Cardiac muscle cell (in vitro differentiated cells and primary cell): ENCODE measurements around the gene SPOP. TPM values are rescaled to one million over a fixed set of nuclear protein-coding genes. Genes with fewer than 3 reads are reported as not detected.

Experiments
- DNase-seq, 2 donors: peaks; one replicate each; pipeline versions ENCODE4 v3.0.0 to v3.0.0-alpha.2; 2010 to 2017; ENCODE audit warnings: low read depth in 1 of 2, low spot score in 1 of 2
- H3K27ac ChIP-seq: fragments of 200-600 bp; sonication (generic); 2 replicates; pipeline ENCODE4 v1.5.1; 2016
- H3K27me3 ChIP-seq: fragments of 200-600 bp; sonication (generic); 2 replicates; pipeline ENCODE4 v1.6.0; 2016; ENCODE audit warnings: control low read depth
- H3K36me3 ChIP-seq: fragments of 200-600 bp; sonication (generic); 2 replicates; pipeline ENCODE4 v1.5.1; 2016; ENCODE audit warnings: control low read depth
- H3K4me1 ChIP-seq: fragments of 200-600 bp; sonication (generic); 2 replicates; pipeline ENCODE4 v1.8.1; 2017; ENCODE audit warnings: low read depth, mild to moderate bottlenecking, mixed run types
- H3K4me3 ChIP-seq: fragments of 200-600 bp; sonication (generic); 2 replicates; pipeline ENCODE4 v1.5.1; 2016; ENCODE audit warnings: mild to moderate bottlenecking
- H3K9me3 ChIP-seq: fragments of 200-600 bp; sonication (generic); 2 replicates; pipeline ENCODE4 v1.5.1; 2017; ENCODE audit warnings: low read depth, mild to moderate bottlenecking, control low read depth
- CTCF ChIP-seq: IDR thresholded peaks from 2 replicates; pipeline ENCODE4 v1.5.1; 2012; ENCODE audit warnings: low read depth, mild to moderate bottlenecking, low read length
- polyA plus RNA-seq: library from polyadenylated mRNA; unstranded; fragments of >200 nt; fragmentation: Nextera tagmentation; extraction: Ambion mirVana; gene quantifications from 2 replicates; pipeline ENCODE4 v1.2.1, GENCODE V29; 2016
- total RNA-seq: library from RNA; depleted of rRNA; stranded (reverse); fragments of >200 nt; gene quantifications from 2 replicates; pipeline ENCODE4 v1.2.3, GENCODE V29; 2016

The SPOP gene
- total and polyA plus RNA-seq, 2 experiments from 2014 or later = 54.4 to 111 TPM

- peaks cover 4% of the 10 kb centered on the region for H3K36me3 ChIP-seq
- H3K9me3 ChIP-seq = no peaks in the 10 kb centered on the region
- H3K4me1 ChIP-seq = peaks cover 24% of the 10 kb centered on the region
- no peak overlapping the region for H3K4me3 ChIP-seq
- no peaks in the 10 kb centered on the region for H3K27me3 ChIP-seq
- peak; percentile 40 to 61 for DNase-seq
- peak; percentile 93 for TF ChIP-seq CTCF
- H3K27ac ChIP-seq = peak overlapping the region; percentile 11
Observed at GRCh38 chr17:49694847-49695697, 17.2 kb upstream of the SPOP start.

- no peak overlapping the region for H3K4me3 ChIP-seq
- peak overlapping the region; percentile 99 for H3K27ac ChIP-seq
- no peak for TF ChIP-seq CTCF
- peaks cover 4% of the 10 kb centered on the region for H3K36me3 ChIP-seq
- no peak for DNase-seq
- no peaks in the 10 kb centered on the region for H3K27me3 ChIP-seq
- no peaks in the 10 kb centered on the region for H3K9me3 ChIP-seq
- peaks cover 32% of the 10 kb centered on the region for H3K4me1 ChIP-seq
Observed at GRCh38 chr17:49692751-49693150, 14.9 kb upstream of the SPOP start.

GRCh38 chr17:49691677-49692191, 13.8 kb upstream of the SPOP start:
- TF ChIP-seq CTCF = no peak
- DNase-seq = no peak
- peaks cover 4% of the 10 kb centered on the region for H3K36me3 ChIP-seq
- H3K4me3 ChIP-seq = no peak overlapping the region
- H3K4me1 ChIP-seq = peaks cover 32% of the 10 kb centered on the region
- no peaks in the 10 kb centered on the region for H3K9me3 ChIP-seq
- no peaks in the 10 kb centered on the region for H3K27me3 ChIP-seq
- H3K27ac ChIP-seq = peak overlapping the region; percentile 99

GRCh38 chr17:49691086-49691676, 13.3 kb upstream of the SPOP start:
- H3K4me3 ChIP-seq = no peak overlapping the region
- peak; percentile 87 to 91 for DNase-seq
- no peak for TF ChIP-seq CTCF
- H3K36me3 ChIP-seq = peaks cover 4% of the 10 kb centered on the region
- no peaks in the 10 kb centered on the region for H3K27me3 ChIP-seq
- no peaks in the 10 kb centered on the region for H3K9me3 ChIP-seq
- peak overlapping the region; percentile 99 for H3K27ac ChIP-seq
- H3K4me1 ChIP-seq = peaks cover 32% of the 10 kb centered on the region

GRCh38 chr17:49690256-49690655, 12.4 kb upstream of the SPOP start:
- Histone ChIP-seq H3K27ac (peak overlapping the region; percentile 99), H3K9me3 (no peaks in the 10 kb centered on the region), H3K27me3 (no peaks in the 10 kb centered on the region), H3K36me3 (peaks cover 4% of the 10 kb centered on the region), H3K4me1 (peaks cover 32% of the 10 kb centered on the region), H3K4me3 (no peak overlapping the region)
- no peak for TF ChIP-seq CTCF
- DNase-seq = no peak
